Upper lobe of right lung (tissue), 1 donor: Measurements from ENCODE around the gene MYO1G. TPM values are rescaled to one million over a fixed set of nuclear protein-coding genes. Genes with fewer than 3 reads are reported as not detected.
A peak's percentile ranks its signal among the peaks of the same experiment; 100 is the strongest.

ENCODE experiments used
- ATAC-seq: fragments of 200-7000 bp; cut with Tn5 transposase; one replicate; pipeline ENCODE4 v1.9.1; 2020; ENCODE audit warnings: mild to moderate bottlenecking, moderate library complexity
- DNase-seq: peaks from one replicate; pipeline ENCODE4 v3.0.0-alpha.2; 2020
- H3K27ac ChIP-seq: fragments of 200-600 bp; one replicate; pipeline ENCODE4 v1.8.0; 2022
- H3K27me3 ChIP-seq: fragments of 200-600 bp; one replicate; pipeline ENCODE4 v1.8.0; 2022; ENCODE audit warnings: mild to moderate bottlenecking
- H3K36me3 ChIP-seq: fragments of 200-600 bp; one replicate; pipeline ENCODE4 v1.8.0; 2022
- H3K4me1 ChIP-seq: fragments of 200-600 bp; one replicate; pipeline ENCODE4 v1.8.0; 2022
- H3K4me3 ChIP-seq: fragments of 200-600 bp; one replicate; pipeline ENCODE4 v1.8.0; 2022; ENCODE audit warnings: mild to moderate bottlenecking
- H3K9me3 ChIP-seq: fragments of 200-600 bp; one replicate; pipeline ENCODE4 v1.8.0; 2022
- CTCF ChIP-seq: fragments of 200-600 bp; IDR thresholded peaks from one replicate; pipeline ENCODE4 v1.8.0; 2022; ENCODE audit warnings: antibody characterized with exemption
- intact Hi-C: fragments of 100-400 bp; cut with DNase I; formaldehyde crosslinking; loops from one replicate; pipeline ENCODE4 v1.11.0; 2022
- total RNA-seq: library from RNA; stranded (reverse); fragmentation: NEBNext Ultra II Directional; extraction: Animal tissue kit (Norgen Biotek cat#: 25700); gene quantifications from one replicate; pipeline ENCODE4 v1.2.1, GENCODE V29; 2021
- donor health status: DM: no; HTN: yes; CAD: no; lungs with severe emphysema.

Gene MYO1G
- total RNA-seq, 1 donor from 2014 or later: 21.0 TPM

- no peak for TF ChIP-seq CTCF
- Histone ChIP-seq H3K9me3 (no peaks in the 10 kb centered on the region), H3K36me3 (no peaks in the 10 kb centered on the region), H3K4me3 (no peak overlapping the region), H3K27ac (no peak overlapping the region), H3K27me3 (no peaks in the 10 kb centered on the region), H3K4me1 (no peaks in the 10 kb centered on the region)
- intact Hi-C loops: no loop called here
- ATAC-seq: no peak
- peak; percentile 32 for DNase-seq
Observed at GRCh38 chr7:44972562-44972961, 6.3 kb downstream of the MYO1G start.

- Histone ChIP-seq H3K4me1 (no peaks in the 10 kb centered on the region), H3K27ac (no peak overlapping the region), H3K27me3 (no peaks in the 10 kb centered on the region), H3K9me3 (no peaks in the 10 kb centered on the region), H3K36me3 (no peaks in the 10 kb centered on the region), H3K4me3 (no peak overlapping the region)
- intact Hi-C loops: no loop called here
- ATAC-seq: no peak
- no peak for DNase-seq
- no peak for TF ChIP-seq CTCF
Observed at GRCh38 chr7:44971902-44972441, 6.8 kb downstream of the MYO1G start.

- Histone ChIP-seq H3K27me3 (no peaks in the 10 kb centered on the region), H3K9me3 (no peaks in the 10 kb centered on the region), H3K36me3 (no peaks in the 10 kb centered on the region), H3K4me3 (no peak overlapping the region), H3K27ac (no peak overlapping the region), H3K4me1 (no peaks in the 10 kb centered on the region)
- intact Hi-C loops: no loop called here
- peak; percentile 57 for DNase-seq
- TF ChIP-seq CTCF: no peak
- no peak for ATAC-seq
Observed at GRCh38 chr7:44971188-44971901, 7.5 kb downstream of the MYO1G start.

- intact Hi-C loops: no loop called here
- TF ChIP-seq CTCF: no peak
Observed at GRCh38 chr7:44970523-44971051, 8.2 kb downstream of the MYO1G start.

GRCh38 chr7:44969701-44970522 is 8.9 kb downstream of the MYO1G start:
- Histone ChIP-seq H3K27me3 (no peaks in the 10 kb centered on the region), H3K9me3 (no peaks in the 10 kb centered on the region), H3K36me3 (no peaks in the 10 kb centered on the region), H3K4me3 (no peak overlapping the region), H3K4me1 (no peaks in the 10 kb centered on the region), H3K27ac (no peak overlapping the region)
- ATAC-seq (no peak), DNase-seq (peak; percentile 55)
- no peak for TF ChIP-seq CTCF
- intact Hi-C loops: no loop called here

More at GRCh38 chr7:44970523-44971051, 8.2 kb downstream of the MYO1G start:
- Histone ChIP-seq H3K27ac (no peak overlapping the region), H3K9me3 (no peaks in the 10 kb centered on the region), H3K27me3 (no peaks in the 10 kb centered on the region), H3K4me1 (no peaks in the 10 kb centered on the region), H3K4me3 (no peak overlapping the region), H3K36me3 (no peaks in the 10 kb centered on the region)
- peak; percentile 60 for DNase-seq
- ATAC-seq: no peak
